NCI-H146 treated with DMSO at 0.1 percent for 48 hours (cell line): ENCODE measurements around the gene EPHA7.

Experiments used
- DNase-seq: peaks from one replicate; lab custom pipeline; 2025; ENCODE audit not compliant: unreplicated experiment; lab: John Stamatoyannopoulos, UW

Gene EPHA7

DNA sequence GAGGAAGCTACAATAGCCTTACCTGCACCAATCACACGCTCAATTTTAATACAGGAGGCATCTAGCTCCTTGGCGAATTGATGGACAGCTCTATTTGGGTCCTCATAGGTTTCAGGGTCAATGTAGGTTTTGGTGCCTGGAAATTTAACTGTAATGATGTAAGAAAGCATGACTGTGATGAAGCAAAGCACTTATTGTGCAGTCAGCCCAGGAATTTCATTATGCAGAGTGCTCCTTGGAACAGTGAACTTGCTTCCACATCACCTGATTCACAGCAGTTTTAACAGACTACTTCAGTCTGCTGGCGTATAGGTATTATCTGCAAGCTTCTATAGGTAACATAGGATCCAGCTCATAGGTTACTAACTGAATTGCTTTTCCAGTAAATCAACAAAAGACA lies 160.0 kb downstream of the EPHA7 start:
- no peak for DNase-seq

DNA sequence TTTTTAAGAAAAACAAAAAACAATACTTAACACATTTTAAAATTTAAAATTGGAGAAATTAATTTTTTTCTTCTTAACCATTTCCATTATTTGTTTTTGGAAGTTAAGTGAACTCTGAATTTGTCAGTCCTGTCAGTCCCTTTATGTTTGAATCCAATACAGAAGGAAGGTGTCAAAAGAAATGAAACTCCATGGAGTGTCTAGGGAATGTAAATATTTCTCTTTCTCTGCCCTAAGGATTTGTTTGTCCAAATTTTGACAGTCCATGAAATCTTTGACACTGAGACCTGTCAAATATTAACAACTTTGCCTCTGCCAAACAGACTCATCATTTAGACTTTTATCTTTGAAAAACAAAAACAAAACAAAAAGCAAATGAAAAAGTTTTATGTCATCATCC lies 166.4 kb downstream of the EPHA7 start:
- no peak for DNase-seq

DNA sequence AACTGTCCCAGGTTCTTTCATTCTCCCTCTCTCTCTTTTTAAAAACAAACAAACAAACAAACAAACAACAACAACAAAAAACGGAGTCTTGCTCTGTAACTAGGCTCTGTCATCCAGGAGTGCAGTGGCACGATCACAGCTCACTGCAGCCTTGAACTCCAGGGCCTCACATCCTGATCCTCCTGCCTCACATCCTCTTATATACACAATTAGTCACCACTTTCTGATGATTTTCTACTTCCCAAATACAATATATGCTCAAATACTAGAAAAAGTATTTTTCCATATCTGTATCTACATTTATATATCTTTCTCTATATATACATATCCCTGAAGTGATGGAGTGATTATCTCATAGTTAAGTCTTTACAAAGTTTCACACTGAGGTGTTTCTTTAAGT lies 170.7 kb downstream of the EPHA7 start:
- DNase-seq, result no peak

DNA sequence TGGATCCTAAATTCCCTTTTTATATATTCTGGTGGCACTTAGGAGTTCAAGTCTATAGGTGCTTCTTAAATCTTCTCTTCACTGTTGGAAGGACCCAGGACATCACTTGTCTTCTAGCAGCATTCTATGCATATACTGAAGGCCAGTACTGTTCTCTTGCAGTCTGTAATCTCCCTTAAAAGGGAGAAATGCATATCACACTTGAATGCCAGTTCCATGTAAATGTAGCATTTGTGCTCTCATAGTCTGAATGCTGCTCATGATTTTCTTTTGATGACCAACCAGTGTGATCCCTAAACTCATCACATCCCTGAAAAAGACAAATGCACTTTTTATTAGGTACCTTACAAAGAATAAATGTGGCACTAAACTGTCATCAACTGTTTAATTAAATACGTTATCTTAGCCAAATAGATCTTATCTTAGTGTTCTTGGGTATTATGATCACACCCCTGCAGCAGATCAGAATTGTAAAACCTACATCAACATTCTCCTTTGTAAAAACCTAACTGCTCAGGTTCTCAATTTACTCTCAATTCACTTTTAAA lies 176.1 kb downstream of the EPHA7 start:
- peak; percentile 35 for DNase-seq

DNA sequence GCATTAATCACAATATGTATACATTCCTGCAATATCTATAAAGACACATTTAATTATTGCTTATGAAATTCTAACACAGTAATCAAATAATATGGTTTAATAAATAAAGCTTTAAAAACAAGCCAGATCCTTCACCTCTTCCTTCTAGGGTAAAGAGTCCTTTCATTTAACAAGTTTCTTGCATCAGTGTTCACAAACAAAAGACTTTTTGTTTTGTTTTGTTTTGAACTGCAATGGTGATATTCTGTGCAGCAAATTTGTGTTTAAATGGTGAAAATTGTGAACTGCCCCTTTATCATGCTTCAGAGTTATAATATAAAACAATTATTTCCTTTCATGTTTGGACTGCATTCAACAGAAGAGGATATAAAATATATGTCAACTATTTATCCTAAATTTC lies 177.3 kb downstream of the EPHA7 start:
- no peak for DNase-seq

DNA sequence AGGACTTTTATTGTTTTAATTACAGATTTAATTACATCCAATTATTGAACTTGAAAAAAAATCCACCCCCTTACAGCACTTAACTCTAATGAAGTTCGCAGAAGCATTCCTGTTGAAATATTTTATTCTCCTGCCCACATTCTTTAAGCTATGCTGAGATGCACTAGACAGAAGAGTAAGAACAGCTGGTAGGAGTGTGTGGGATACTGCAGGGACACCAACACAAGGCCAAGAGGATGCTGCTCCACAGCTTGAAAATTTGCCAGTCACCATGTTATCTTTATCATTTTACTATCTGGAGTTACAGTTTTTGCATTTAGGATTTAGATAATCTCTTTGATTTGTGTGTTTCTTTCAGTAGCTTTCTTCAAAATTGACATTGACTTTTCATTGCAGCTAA lies 180.7 kb downstream of the EPHA7 start:
- no peak for DNase-seq

DNA sequence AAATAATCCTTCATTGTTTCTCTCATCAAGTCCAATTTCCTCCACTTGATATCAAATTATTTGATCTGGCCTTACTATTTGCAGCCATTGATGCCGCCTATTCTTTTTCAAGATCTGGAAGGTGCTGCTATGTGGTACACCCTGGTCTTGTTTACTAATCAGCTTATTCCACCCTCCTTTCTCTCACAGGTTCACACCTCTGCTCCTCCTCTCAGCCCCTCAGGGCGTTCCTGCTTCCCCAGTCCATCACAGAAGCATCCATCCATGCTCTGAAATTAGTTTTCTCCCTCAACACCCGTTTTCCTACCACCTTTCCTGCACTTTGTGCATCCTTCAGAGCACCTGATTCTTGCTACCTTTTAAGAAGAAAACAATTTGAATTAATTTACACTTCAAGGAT lies 183.6 kb downstream of the EPHA7 start:
- DNase-seq, result no peak

DNA sequence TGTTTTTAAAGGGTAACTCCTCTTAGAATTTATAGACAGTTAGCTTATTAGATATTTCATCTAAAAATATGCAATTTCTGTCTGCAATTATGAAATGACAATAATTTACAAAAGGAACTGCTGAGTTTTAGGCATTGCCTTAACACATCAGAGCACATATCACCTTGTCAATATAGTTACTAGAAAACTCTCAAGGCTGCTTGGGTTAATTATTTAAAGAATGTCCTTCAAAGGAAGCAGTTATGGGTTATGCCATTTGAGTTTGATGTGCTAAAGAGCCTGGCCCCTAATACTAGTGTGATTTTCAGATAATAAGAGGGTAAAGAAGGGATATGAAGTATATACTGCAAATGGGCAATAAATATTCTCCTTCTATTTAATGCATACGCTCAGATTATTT lies 192.5 kb downstream of the EPHA7 start:
- DNase-seq, result no peak

DNA sequence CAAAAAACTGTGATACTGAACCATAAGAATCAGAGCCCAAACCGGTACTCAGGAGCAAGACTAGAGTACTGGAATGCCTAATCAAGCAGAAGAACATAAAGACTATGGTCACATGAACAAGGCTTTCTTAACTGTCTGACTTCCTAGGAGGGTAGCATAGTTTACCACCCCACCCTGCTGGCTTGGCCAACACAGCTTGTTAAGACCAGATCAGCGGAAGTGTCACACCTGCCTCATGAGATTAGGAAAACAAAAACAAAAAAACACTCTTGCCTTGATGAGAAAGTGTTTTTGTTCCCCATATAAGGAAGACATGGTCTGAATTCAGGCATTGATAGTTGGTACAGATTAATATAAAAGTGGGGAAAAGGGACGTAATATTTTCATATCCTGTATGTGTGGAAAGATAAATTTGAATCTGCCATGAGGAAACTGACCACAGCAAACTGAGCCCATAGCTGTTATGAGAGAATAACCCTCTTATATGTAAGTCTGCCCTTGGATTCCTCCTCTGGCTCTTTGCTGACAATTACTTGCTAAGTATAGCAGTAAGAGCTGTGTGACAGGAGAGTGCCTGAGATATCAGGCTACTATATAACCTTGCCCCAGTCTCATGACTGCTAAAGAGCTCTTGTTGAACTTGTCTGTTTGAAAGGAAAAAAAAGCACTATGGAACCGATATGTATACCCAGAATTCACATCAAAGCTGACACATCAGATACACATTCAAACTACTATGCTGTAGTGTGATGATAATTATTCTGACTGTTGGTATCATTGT lies 197.1 kb downstream of the EPHA7 start:
- no peak for DNase-seq

DNA sequence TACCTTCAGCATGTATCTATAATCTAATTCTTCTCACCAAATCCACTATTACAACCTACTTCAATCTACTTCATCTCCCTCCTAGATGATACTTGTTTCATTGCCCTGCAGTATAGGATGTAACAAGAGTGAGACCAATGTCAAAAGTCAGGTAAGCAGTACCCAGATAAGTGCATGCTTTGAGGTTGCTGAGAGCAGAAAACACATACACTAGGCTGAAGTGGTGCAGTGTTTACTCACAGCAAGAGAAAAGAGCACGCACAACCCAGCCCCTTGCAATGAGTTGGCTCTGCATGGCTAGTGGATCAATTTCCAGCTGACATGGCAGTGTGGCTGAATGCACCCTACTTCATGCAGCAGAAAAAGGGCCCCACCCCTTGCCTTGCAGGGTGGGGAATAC lies 199.9 kb downstream of the EPHA7 start:
- no peak for DNase-seq

DNA sequence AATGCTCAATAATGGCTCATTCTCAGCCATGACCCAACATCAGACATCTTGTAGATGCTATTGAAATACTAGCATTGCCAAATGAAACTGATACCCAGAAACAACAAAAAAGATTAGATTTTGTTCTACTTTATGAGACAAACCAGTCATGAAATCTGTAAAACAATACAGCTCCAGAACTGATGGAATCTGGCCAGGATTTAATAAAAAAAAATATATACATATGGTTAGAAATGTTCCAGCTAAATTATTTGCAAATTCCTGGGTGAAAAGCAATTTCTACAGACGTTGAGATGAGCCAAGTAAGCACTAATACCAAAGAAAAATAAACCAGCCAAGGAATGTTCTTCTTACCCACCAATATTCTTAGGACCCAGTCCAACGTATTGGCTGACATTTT lies 201.3 kb downstream of the EPHA7 start:
- DNase-seq, result no peak

DNA sequence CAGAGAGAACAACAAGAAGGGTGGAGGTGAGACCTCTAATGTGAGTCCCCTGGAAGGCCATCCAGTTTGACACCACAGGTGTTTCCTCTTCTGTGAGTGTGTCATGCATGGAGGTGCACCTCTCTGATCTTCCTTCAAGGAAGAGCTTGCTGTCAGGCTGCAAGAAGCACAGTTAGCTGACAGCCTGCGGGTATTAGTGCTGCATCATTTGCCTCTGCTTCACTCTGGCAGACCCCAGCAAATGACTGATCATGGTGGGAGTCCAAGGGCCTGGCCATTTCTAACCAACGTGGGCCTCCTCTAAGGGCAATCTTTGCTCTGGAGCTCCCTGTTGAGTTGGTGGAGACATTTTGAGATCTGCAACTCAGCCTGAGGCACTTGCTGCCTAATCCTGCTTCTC lies 206.3 kb downstream of the EPHA7 start:
- no peak for DNase-seq

DNA sequence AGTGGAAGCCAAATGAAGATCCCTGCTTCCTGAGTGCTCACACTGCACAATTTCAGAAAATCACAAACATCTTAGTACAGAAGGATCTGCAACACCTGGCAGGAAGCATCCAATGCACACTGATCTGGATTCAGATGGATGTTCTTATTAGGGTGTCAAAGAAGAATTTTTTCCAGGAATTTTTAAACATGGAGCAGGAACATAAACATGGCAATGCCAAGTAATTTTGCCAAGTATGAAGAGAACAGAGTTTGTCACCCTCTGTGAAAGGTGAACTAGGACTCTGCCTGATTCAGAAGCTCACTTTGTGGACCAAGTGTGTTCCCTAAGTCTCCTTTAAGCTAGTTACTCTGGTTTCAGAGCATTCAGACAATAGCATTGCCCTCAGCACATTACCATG lies 208.5 kb downstream of the EPHA7 start:
- DNase-seq, result no peak

DNA sequence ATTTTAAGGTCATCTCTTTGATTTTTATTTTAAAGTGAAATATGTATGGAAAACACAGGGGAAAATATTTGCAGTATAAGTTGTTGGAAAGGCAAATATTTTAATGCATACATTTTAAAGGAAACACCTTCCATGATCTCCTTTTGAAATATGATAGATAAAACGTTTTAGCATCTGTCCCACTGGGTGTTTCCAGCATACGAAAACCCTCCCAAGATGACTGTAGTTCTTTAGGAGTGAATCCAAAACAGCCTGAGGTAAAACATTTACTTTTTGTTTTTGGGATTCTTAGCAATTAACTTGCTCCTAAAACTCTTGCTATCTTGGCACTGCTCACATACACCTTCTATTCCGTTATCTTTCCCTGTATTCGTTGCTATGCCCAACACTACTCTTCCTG lies 210.0 kb downstream of the EPHA7 start:
- no peak for DNase-seq

DNA sequence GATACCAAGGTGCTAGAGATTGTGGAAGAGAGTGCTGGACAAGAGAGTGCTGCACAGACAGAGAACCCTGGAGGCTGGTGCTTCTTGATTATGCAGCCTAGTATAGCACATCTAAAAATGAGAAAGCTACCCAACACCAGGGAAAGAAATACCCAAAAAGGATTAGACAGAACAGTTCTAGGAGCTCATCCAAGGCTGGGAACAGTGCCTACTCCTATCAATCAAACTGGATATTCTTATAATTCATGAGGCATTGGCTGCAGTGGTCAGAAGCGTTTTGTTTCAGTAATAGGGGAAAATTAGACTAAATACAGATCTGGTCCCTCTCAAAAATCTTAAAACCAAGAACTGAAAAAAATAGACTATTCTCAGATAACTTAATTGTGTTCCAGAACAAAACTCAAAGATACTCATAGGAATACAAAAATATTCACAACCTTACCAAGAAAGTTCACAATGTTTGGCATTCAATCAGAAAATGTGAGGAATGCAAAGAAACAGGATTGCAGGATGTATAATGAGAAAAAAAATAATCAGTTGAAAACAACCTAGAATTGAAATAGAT lies 222.9 kb downstream of the EPHA7 start:
- no peak for DNase-seq

DNA sequence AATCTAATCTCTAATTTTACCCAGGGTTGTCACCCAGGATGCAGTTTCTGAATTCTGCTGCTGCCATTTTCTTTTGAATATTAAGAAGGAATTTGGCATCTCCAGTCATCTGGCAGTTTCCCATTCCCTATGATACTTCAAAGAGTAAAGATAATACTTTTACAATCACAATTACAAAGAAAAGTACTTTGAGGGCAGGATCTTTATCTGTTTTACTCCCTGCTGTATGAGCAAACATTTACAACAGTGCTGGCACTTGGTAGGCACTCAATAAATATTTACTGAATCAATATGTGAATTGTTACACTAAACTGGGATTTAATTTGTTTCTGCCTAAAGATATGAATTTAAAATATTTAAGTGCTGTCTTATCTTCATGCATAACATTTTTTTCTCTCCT lies 224.9 kb downstream of the EPHA7 start:
- no peak for DNase-seq

DNA sequence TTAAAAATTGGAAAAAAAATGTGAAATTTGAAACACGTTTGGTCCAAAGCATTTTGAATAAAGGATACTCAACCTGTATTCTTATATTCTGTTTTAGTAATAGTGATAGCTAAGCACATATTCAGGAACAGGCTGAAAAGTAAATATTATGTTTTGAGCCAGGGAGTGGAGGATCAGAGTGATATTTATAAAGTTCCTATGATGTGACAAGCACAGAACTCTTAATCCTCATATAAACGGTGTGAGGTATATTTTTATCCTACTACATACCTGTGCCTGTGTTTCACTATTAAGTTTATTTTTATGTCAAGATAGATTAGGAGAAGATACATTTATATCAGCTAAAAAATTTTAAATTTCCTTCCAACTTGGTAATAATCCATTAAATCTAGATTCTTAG lies 225.5 kb downstream of the EPHA7 start:
- DNase-seq, result no peak
